Esophagus muscularis mucosa (tissue), 4 donors: Measurements from ENCODE around the gene SLC6A2. TPM values are rescaled to one million over a fixed set of nuclear protein-coding genes. Genes with fewer than 3 reads are reported as not detected.
A peak's percentile ranks its signal among the peaks of the same experiment; 100 is the strongest.

ENCODE experiments used
- DNase-seq: peaks from one replicate; pipeline ENCODE4 v3.0.0-alpha.2; 2017; ENCODE audit errors: extremely low spot score
- H3K27ac ChIP-seq, 4 donors: fragments of 200-600 bp; sonication (generic); replicated peaks in 1 of 4; 1 replicate in 3 of 4; 2 replicates in 1 of 4; pipeline ENCODE4 v1.5.1; 2016 to 2019; ENCODE audit warnings: mild to moderate bottlenecking in 1 of 4
- H3K27me3 ChIP-seq, 4 donors: fragments of 200-600 bp; sonication (generic); one replicate each; pipeline versions ENCODE4 v1.5.1 to v1.6.0; 2016 to 2019
- H3K36me3 ChIP-seq, 4 donors: fragments of 200-600 bp; sonication (generic); one replicate each; pipeline ENCODE4 v1.5.1; 2016 to 2019
- H3K4me1 ChIP-seq, 4 donors: fragments of 200-600 bp; sonication (generic); one replicate each; pipeline ENCODE4 v1.5.1; 2016 to 2019
- H3K4me3 ChIP-seq, 4 donors: fragments of 200-600 bp; sonication (generic); 1 replicate in 2 of 4; 2 replicates in 2 of 4; pipeline ENCODE4 v1.5.1; 2016 to 2019; ENCODE audit warnings: mild to moderate bottlenecking in 4 of 4, moderate library complexity in 1 of 4
- H3K9me3 ChIP-seq, 4 donors: fragments of 200-600 bp; sonication (generic); 1 replicate in 3 of 4; 2 replicates in 1 of 4; pipeline ENCODE4 v1.5.1; 2016 to 2019
- EP300 ChIP-seq: sonication (generic); formaldehyde crosslinking; IDR thresholded peaks from one replicate; pipeline ENCODE4 v1.6.1; 2017; ENCODE audit warnings: antibody characterized with exemption
- POLR2A ChIP-seq: fragments of 450-650 bp; IDR thresholded peaks from one replicate; pipeline ENCODE4 v1.6.1; 2017; ENCODE audit warnings: antibody characterized with exemption, moderate library complexity, mild to moderate bottlenecking, low read depth
- POLR2AphosphoS5 ChIP-seq, 2 donors: sonication (generic); formaldehyde crosslinking; IDR thresholded peaks; one replicate each; pipeline ENCODE4 v1.6.1; 2017; ENCODE audit warnings: antibody characterized with exemption in 2 of 2
- WGBS: methylation state at CpG from one replicate; pipeline ENCODE4 v1.1.5; 2018; 5-methylcytosine and 5-hydroxymethylcytosine counted together
- intact Hi-C: fragments of 100-400 bp; cut with DNase I; formaldehyde crosslinking; loops from one replicate; pipeline ENCODE4 v1.15.1; 2023
- total RNA-seq, 4 donors: library from RNA; depleted of rRNA; stranded (reverse); fragments of >200 nt; gene quantifications; one replicate each; pipeline versions ENCODE4 v1.1.0 to v1.2.1, GENCODE V29; 2016
- TF ChIP-seq, protein P1 (sequence below), 3 experiments: fragments of 200-600 bp in 2 of 3; fragments of 450-650 bp in 1 of 3; sonication (generic) in 2 of 3; IDR thresholded peaks; one replicate each; pipeline ENCODE4 v1.5.1; 2017 to 2019; ENCODE audit warnings: antibody characterized with exemption in 3 of 3, mild to moderate bottlenecking in 2 of 3, moderate library complexity in 1 of 3

Gene SLC6A2
- total RNA-seq, 4 donors from 2014 or later: 0.19 to 2.1 (median 1.00) TPM

DNA sequence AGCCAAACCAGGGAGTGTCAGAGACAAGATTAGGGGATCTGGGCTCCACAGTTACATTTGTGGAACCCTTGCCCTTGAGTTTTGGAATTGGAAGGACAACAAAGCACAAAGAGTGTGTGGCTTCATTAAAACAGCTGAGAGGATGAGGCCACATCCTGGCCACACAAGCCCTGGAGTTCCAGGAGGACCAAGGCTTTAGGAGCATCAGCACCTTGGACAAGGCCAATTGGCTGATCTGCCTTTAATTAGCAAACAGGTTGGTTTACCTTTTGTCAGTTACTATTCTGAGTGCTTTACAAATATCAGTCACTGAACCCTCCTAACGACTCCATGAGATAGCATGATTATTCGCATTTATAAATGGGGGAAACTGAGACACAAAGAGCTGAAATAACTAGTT lies 54.7 kb downstream of the SLC6A2 start:
- no CpG with 5 or more reads among the region's 2 CpGs for WGBS
- TF ChIP-seq EP300 (no peak), POLR2AphosphoS5 (IDR thresholded peaks at IDR 0.05) (no peak), POLR2A (no peak)
- TF ChIP-seq, protein P1, sequence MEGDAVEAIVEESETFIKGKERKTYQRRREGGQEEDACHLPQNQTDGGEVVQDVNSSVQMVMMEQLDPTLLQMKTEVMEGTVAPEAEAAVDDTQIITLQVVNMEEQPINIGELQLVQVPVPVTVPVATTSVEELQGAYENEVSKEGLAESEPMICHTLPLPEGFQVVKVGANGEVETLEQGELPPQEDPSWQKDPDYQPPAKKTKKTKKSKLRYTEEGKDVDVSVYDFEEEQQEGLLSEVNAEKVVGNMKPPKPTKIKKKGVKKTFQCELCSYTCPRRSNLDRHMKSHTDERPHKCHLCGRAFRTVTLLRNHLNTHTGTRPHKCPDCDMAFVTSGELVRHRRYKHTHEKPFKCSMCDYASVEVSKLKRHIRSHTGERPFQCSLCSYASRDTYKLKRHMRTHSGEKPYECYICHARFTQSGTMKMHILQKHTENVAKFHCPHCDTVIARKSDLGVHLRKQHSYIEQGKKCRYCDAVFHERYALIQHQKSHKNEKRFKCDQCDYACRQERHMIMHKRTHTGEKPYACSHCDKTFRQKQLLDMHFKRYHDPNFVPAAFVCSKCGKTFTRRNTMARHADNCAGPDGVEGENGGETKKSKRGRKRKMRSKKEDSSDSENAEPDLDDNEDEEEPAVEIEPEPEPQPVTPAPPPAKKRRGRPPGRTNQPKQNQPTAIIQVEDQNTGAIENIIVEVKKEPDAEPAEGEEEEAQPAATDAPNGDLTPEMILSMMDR (IDR thresholded peaks at IDR 0.05): no peak
- Histone ChIP-seq H3K4me3 (no peak overlapping the region), H3K4me1 (no peaks in the 10 kb centered on the region), H3K27ac (no peak overlapping the region), H3K9me3 (no peaks in the 10 kb centered on the region), H3K36me3 (no peaks in the 10 kb centered on the region), H3K27me3 (peaks cover 0 to 46% (median 0%) of the 10 kb centered on the region in 4 donors)
- intact Hi-C loops: no loop called here
- DNase-seq: no peak

DNA sequence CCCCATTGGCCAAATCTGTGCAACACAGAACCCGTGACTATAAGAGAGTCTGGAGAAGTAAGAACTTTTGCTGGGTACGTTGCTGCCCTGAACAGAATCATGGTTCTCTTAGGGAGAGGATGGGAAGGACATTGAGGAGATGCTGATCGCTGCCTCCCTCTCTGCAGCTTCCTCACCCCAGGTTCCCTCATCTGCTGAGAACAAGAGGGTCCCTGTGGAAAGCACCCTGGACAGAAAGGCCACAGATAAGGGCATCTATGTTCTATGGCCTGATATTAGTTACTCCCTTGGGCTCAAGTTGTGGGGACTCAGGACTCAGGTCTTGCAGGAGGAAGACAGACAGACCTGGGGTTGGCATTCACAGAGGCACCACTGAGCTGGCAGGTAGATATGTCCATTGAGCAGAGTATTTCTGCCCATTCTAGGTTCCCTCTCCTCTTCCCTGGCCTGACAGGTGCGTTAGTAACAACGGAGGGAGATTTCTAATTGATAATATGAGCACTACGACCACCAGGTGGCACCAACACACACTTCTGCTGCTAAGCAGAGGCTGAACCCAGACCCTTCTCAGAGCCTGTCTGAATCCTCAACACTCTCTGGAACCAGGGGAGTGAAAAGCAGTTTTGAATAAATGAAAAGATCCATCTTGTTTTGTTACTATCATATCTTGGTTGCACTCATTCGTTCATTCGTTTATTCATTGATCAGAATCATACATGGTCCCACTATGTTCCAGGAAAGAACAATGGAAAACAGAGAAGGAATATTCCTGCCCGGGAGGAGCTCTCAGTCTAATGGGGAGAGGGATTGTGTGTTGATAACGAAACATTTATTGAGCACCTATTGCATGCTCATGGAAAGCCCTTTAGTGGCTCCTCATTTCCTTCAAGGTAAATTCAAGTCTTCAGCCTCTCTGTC lies 56.4 kb downstream of the SLC6A2 start:
- Histone ChIP-seq H3K27ac (no peak overlapping the region), H3K9me3 (no peaks in the 10 kb centered on the region), H3K36me3 (no peaks in the 10 kb centered on the region), H3K27me3 (peaks cover 0 to 46% (median 0%) of the 10 kb centered on the region in 4 donors), H3K4me3 (no peak overlapping the region), H3K4me1 (no peaks in the 10 kb centered on the region)
- intact Hi-C loops: loop anchor here (1.0 kb wide), 1 partner anchor 131 kb away; no protein-coding TSS in a partner anchor
- no peak for TF ChIP-seq EP300
- TF ChIP-seq, protein P1 (IDR thresholded peaks at IDR 0.05): peak; percentile 56 to 65 (median 64)
- 34% methylated on average over 10 of the region's 10 CpGs for WGBS
- no peak for DNase-seq

DNA sequence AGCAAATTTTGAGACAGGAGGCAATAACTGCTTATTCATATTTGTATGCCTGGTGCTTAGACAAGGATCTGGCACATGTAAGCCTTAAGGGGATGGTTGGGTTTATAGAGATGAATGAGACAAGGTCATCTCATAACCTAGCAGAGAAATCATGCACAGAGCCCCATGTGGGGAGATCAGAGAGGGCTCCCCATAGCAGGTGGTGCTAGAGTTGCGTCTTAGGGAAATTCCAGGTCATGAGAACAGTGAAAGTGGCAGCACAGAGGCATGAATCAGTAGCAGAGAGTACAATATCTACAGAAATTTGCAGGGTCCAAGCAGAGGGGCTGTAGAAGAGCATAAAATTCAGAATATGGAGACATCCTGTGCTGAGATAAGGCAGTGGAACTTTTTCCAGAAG lies 57.3 kb downstream of the SLC6A2 start:
- H3K4me3 ChIP-seq: no peak overlapping the region
- H3K4me1 ChIP-seq: no peaks in the 10 kb centered on the region
- no peak overlapping the region for H3K27ac ChIP-seq
- no peak for DNase-seq
- H3K36me3 ChIP-seq: no peaks in the 10 kb centered on the region
- H3K9me3 ChIP-seq: no peaks in the 10 kb centered on the region
- H3K27me3 ChIP-seq: peaks cover 0 to 41% (median 0%) of the 10 kb centered on the region in 4 donors
- no peak for TF ChIP-seq POLR2A
- TF ChIP-seq POLR2AphosphoS5 (IDR thresholded peaks at IDR 0.05): no peak
- no peak for TF ChIP-seq EP300
- TF ChIP-seq, protein P1 (IDR thresholded peaks at IDR 0.05): no peak
- WGBS: 82% methylated on average over 1 of the region's 1 CpG
- intact Hi-C loops: no loop called here

DNA sequence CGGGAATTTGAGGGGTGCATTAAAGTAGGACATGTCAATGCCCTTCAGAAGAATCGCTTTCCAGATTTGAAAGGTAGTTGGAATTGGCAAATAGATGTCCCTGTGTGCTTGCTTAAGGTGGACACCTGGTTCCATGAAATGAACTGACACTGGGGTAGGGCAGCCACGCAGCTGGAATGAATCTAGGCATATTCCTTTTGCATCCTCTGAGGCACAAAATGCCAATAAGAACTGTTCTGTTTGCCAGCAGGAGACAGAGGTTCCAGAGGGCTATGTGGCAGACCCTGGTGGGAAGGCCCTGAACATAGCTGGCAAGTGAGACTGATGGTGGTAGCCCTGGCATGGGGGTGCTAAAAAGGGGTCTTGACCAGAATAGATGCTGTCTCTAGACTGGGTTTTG lies 61.5 kb downstream of the SLC6A2 start:
- no peak overlapping the region for H3K4me3 ChIP-seq
- H3K27me3 ChIP-seq: peaks cover 0 to 16% (median 0%) of the 10 kb centered on the region in 4 donors
- TF ChIP-seq, protein P1 (IDR thresholded peaks at IDR 0.05): no peak
- TF ChIP-seq EP300 (no peak), POLR2AphosphoS5 (IDR thresholded peaks at IDR 0.05) (no peak), POLR2A (no peak)
- H3K27ac ChIP-seq: no peak overlapping the region
- H3K36me3 ChIP-seq: no peaks in the 10 kb centered on the region
- 91% methylated on average over 3 of the region's 3 CpGs for WGBS
- intact Hi-C loops: no loop called here
- DNase-seq: no peak
- H3K4me1 ChIP-seq: no peaks in the 10 kb centered on the region
- no peaks in the 10 kb centered on the region for H3K9me3 ChIP-seq
